Astrocyte (in vitro differentiated cells and primary cell): Measurements from ENCODE around the gene ST8SIA5. TPM values are rescaled to one million over a fixed set of nuclear protein-coding genes. Genes with fewer than 3 reads are reported as not detected.
A peak's percentile ranks its signal among the peaks of the same experiment; 100 is the strongest.

Experiments
- DNase-seq: peaks from one replicate; pipeline ENCODE4 v3.0.0-alpha.2; 2010; ENCODE audit warnings: low read depth
- FAIRE-seq: peaks from 2 replicates; lab custom pipeline; 2011; peaks lifted over from hg19 to GRCh38; lab: Jason Lieb, UNC
- H2AFZ ChIP-seq: 2 replicates; pipeline ENCODE4 v1.6.0; 2012; ENCODE audit warnings: low read depth, low read length, inconsistent platforms
- H3K27ac ChIP-seq: 2 replicates; pipeline ENCODE4 v1.5.1; 2011; ENCODE audit warnings: low read depth, low read length, inconsistent platforms
- H3K27me3 ChIP-seq: 2 replicates; pipeline ENCODE4 v1.6.0; 2011; ENCODE audit warnings: low read length, inconsistent platforms; ENCODE audit not compliant: insufficient read depth
- H3K36me3 ChIP-seq: 2 replicates; pipeline ENCODE4 v1.5.1; 2011; ENCODE audit warnings: low read length, inconsistent platforms; ENCODE audit not compliant: insufficient read depth
- H3K4me1 ChIP-seq: 2 replicates; pipeline ENCODE4 v1.5.1; 2011; ENCODE audit warnings: low read length, inconsistent platforms; ENCODE audit not compliant: insufficient read depth
- H3K4me2 ChIP-seq: 2 replicates; pipeline ENCODE4 v1.6.0; 2012; ENCODE audit warnings: low read length, inconsistent platforms
- H3K4me3 ChIP-seq: 2 replicates; pipeline ENCODE4 v1.5.1; 2011; ENCODE audit warnings: low read depth, mild to moderate bottlenecking, low read length, inconsistent platforms; ENCODE audit not compliant: insufficient read depth
- H3K79me2 ChIP-seq: 2 replicates; pipeline ENCODE4 v1.6.0; 2012; ENCODE audit warnings: mild to moderate bottlenecking, low read length, inconsistent platforms; ENCODE audit not compliant: insufficient read depth
- H3K9ac ChIP-seq: 2 replicates; pipeline ENCODE4 v1.6.0; 2012; ENCODE audit warnings: mild to moderate bottlenecking, low read length, inconsistent platforms
- H3K9me3 ChIP-seq: 2 replicates; pipeline ENCODE4 v1.5.1; 2012; ENCODE audit warnings: low read depth, mild to moderate bottlenecking, low read length, inconsistent platforms; ENCODE audit not compliant: insufficient read depth
- H4K20me1 ChIP-seq: 2 replicates; pipeline ENCODE4 v1.6.0; 2012; ENCODE audit warnings: low read length, inconsistent platforms; ENCODE audit not compliant: insufficient read depth
- H3K27ac Mint-ChIP-seq: one replicate; pipeline ENCODE4 v1.8.0; 2021; ENCODE audit warnings: mild to moderate bottlenecking, mixed read lengths; ENCODE audit not compliant: unreplicated experiment
- H3K27me3 Mint-ChIP-seq: one replicate; pipeline ENCODE4 v1.8.0; 2021; ENCODE audit warnings: low read depth, mixed read lengths; ENCODE audit not compliant: unreplicated experiment
- H3K36me3 Mint-ChIP-seq: one replicate; pipeline ENCODE4 v1.8.0; 2021; ENCODE audit warnings: low read depth, mixed read lengths; ENCODE audit not compliant: unreplicated experiment
- H3K4me1 Mint-ChIP-seq: one replicate; pipeline ENCODE4 v1.8.0; 2021; ENCODE audit warnings: low read depth, mixed read lengths; ENCODE audit not compliant: unreplicated experiment
- H3K4me3 Mint-ChIP-seq: one replicate; pipeline ENCODE4 v1.8.0; 2021; ENCODE audit warnings: mild to moderate bottlenecking, moderate library complexity, mixed read lengths; ENCODE audit not compliant: unreplicated experiment
- H3K9me3 Mint-ChIP-seq: one replicate; pipeline ENCODE4 v1.8.0; 2021; ENCODE audit warnings: mild to moderate bottlenecking, mixed read lengths; ENCODE audit not compliant: unreplicated experiment
- EZH2 ChIP-seq: IDR thresholded peaks from 2 replicates; pipeline ENCODE4 v1.6.1; 2012; ENCODE audit warnings: mild to moderate bottlenecking, low read length, inconsistent platforms; ENCODE audit not compliant: insufficient read depth
- total RNA-seq: library from RNA; stranded (reverse); gene quantifications from 2 replicates; pipeline ENCODE4 v1.2.1, GENCODE V29; 2021
- TF ChIP-seq, protein P1 (sequence below): IDR thresholded peaks from 2 replicates; pipeline ENCODE4 v1.5.1; 2011; ENCODE audit warnings: low read depth, mild to moderate bottlenecking, inconsistent platforms, low read length, moderate library complexity; ENCODE audit not compliant: insufficient read depth

ST8SIA5 gene
- total RNA-seq, 1 donor from 2014 or later: 0.36 TPM

- Histone ChIP-seq H4K20me1 (no peaks in the 10 kb centered on the region), H3K9ac (no peak overlapping the region), H3K79me2 (no peaks in the 10 kb centered on the region), H3K9me3 (no peaks in the 10 kb centered on the region), H3K36me3 (no peaks in the 10 kb centered on the region), H3K4me1 (peaks cover 2% of the 10 kb centered on the region), H3K4me2 (no peak overlapping the region), H3K27me3 (peaks cover 23% of the 10 kb centered on the region), H3K27ac (no peak overlapping the region), H3K4me3 (no peak overlapping the region), H2AFZ (no peak overlapping the region)
- TF ChIP-seq, protein P1, sequence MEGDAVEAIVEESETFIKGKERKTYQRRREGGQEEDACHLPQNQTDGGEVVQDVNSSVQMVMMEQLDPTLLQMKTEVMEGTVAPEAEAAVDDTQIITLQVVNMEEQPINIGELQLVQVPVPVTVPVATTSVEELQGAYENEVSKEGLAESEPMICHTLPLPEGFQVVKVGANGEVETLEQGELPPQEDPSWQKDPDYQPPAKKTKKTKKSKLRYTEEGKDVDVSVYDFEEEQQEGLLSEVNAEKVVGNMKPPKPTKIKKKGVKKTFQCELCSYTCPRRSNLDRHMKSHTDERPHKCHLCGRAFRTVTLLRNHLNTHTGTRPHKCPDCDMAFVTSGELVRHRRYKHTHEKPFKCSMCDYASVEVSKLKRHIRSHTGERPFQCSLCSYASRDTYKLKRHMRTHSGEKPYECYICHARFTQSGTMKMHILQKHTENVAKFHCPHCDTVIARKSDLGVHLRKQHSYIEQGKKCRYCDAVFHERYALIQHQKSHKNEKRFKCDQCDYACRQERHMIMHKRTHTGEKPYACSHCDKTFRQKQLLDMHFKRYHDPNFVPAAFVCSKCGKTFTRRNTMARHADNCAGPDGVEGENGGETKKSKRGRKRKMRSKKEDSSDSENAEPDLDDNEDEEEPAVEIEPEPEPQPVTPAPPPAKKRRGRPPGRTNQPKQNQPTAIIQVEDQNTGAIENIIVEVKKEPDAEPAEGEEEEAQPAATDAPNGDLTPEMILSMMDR: no peak
- no peak for TF ChIP-seq EZH2
- H3K9me3 Mint-ChIP-seq: no peaks in the 10 kb centered on the region
- peaks cover 50% of the 10 kb centered on the region for H3K27me3 Mint-ChIP-seq
- H3K27ac Mint-ChIP-seq: no peak overlapping the region
- no peak for FAIRE-seq
- no peak for DNase-seq
- H3K4me3 Mint-ChIP-seq: no peak overlapping the region
- no peaks in the 10 kb centered on the region for H3K36me3 Mint-ChIP-seq
- H3K4me1 Mint-ChIP-seq: no peaks in the 10 kb centered on the region
Measured at GRCh38 chr18:46761059-46761769, 4.4 kb upstream of the ST8SIA5 start.

- H3K4me1 ChIP-seq: peaks cover 6% of the 10 kb centered on the region
- H3K27me3 ChIP-seq: peaks cover 32% of the 10 kb centered on the region
- no peaks in the 10 kb centered on the region for H3K9me3 ChIP-seq
- H3K36me3 Mint-ChIP-seq: no peaks in the 10 kb centered on the region
- no peaks in the 10 kb centered on the region for H3K79me2 ChIP-seq
- no peaks in the 10 kb centered on the region for H3K4me1 Mint-ChIP-seq
- H3K9me3 Mint-ChIP-seq: no peaks in the 10 kb centered on the region
- H3K4me3 Mint-ChIP-seq: no peak overlapping the region
- no peaks in the 10 kb centered on the region for H4K20me1 ChIP-seq
- no peak overlapping the region for H3K4me2 ChIP-seq
- H3K4me3 ChIP-seq: no peak overlapping the region
- peaks cover 52% of the 10 kb centered on the region for H3K27me3 Mint-ChIP-seq
- H3K9ac ChIP-seq: no peak overlapping the region
- FAIRE-seq (no peak), DNase-seq (no peak)
- no peaks in the 10 kb centered on the region for H3K36me3 ChIP-seq
- TF ChIP-seq, protein P1: no peak
- TF ChIP-seq EZH2: no peak
- H3K27ac Mint-ChIP-seq: no peak overlapping the region
- no peak overlapping the region for H2AFZ ChIP-seq
- H3K27ac ChIP-seq: no peak overlapping the region
Measured at GRCh38 chr18:46759890-46760289, 3.0 kb upstream of the ST8SIA5 start.

DNA sequence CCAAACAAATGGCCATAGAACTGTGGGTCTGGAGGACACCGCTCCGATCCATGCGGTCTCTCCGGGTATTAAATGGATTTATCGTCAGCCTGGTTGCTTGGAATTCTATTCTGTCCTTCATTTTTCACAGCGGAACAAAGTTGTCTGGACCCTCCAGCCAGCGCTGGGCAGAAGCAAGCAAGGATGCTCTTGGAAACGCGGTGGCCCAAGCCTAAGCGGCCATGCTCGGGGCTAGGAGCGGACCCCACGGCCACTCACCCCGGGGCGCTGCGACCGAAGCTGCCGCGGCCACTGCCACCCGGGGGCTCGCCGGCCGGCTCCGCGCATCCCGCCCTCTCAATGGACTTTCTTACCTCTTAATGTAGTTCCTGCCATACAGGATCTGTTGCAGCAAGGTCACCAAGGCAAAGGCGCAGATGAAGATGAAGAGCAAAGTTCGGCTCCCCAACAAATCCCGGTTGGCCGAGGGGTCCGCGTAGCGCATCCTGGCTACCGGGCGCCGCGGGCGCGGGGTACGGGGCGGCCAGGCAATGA lies 761 bp downstream of the ST8SIA5 start:
- H4K20me1 ChIP-seq: no peaks in the 10 kb centered on the region
- no peak for TF ChIP-seq EZH2
- TF ChIP-seq, protein P1: no peak
- Mint-ChIP-seq H3K4me3 (peak overlapping the region; percentile 70), H3K36me3 (no peaks in the 10 kb centered on the region), H3K27ac (no peak overlapping the region), H3K4me1 (no peaks in the 10 kb centered on the region), H3K27me3 (peaks cover 54% of the 10 kb centered on the region), H3K9me3 (no peaks in the 10 kb centered on the region)
- H3K27me3 ChIP-seq: peaks cover 35% of the 10 kb centered on the region
- H3K4me3 ChIP-seq: peak overlapping the region; percentile 46
- H3K9ac ChIP-seq: no peak overlapping the region
- no peaks in the 10 kb centered on the region for H3K79me2 ChIP-seq
- H3K4me2 ChIP-seq: peak overlapping the region; percentile 90
- H3K4me1 ChIP-seq: peaks cover 6% of the 10 kb centered on the region
- H3K9me3 ChIP-seq: no peaks in the 10 kb centered on the region
- H2AFZ ChIP-seq: peak overlapping the region; percentile 52
- H3K36me3 ChIP-seq: no peaks in the 10 kb centered on the region
- H3K27ac ChIP-seq: no peak overlapping the region
- no peak for FAIRE-seq
- DNase-seq: no peak
